Epithelial cell of prostate (primary cell): Measurements from ENCODE around the gene FOXM1.
A peak's percentile ranks its signal among the peaks of the same experiment; 100 is the strongest.
"Not testable (repeated sequence)": the region's sequence is repeated elsewhere in the genome, so short reads cannot be mapped to it uniquely, and the experiment has no call there.

Experiments used
- DNase-seq: peaks from one replicate; pipeline ENCODE4 v3.0.0-alpha.2; 2011; ENCODE audit warnings: low read depth, low spot score
- H3K27ac ChIP-seq: fragments of 450-650 bp; 2 replicates; pipeline ENCODE4 v1.5.1; 2017; ENCODE audit warnings: mild to moderate bottlenecking

FOXM1 gene

GRCh38 chr12:2884810-2885209 is 7.8 kb upstream of the FOXM1 start:
- DNase-seq: no peak
- H3K27ac ChIP-seq: no peak overlapping the region

- DNase-seq: no peak
- no peak overlapping the region for H3K27ac ChIP-seq
These were observed 2.9 kb upstream of the FOXM1 start for GRCh38 chr12:2879853-2880252.

DNA sequence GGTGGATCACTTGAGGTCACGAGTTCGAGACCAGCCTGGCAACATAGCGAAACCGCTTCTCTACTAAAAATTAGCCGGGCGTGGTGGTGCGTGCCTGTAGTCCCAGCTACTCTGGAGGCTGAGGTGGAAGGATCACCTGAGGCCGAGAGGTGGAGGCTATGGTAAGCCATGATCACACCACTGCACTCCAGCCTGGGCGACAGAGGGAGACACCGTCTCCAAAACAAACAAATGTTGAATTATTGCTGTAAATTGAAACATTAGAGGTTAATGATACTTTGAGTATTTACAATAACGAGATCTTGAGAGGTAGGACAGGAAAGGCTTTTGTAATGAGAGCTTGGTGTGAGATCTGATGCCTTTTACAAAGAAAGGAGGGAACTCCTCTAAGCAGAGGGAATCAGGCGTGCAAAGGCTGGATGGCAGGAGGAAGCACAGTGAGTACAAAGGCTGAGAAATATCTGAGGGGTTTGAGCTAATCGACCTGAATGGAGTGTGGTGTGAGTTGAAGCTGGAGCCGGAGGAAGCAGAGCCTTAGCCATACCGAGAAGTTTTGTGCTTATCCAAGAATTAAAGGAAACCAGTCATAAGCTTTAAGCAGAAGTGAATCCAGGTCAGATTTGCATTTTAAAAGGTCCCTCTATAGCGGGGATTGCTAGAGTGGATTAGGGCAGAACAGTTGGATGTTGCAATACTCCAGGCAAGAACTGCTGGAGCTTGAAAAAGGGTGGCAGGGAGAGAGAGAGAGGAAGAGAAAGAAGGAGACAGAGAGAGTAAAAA is 1.2 kb upstream of the FOXM1 start:
- DNase-seq: no peak

GRCh38 chr12:2876431-2877046 is 435 bp downstream of the FOXM1 start:
- DNase-seq: no peak

More for the DNA sequence above, 1.2 kb upstream of the FOXM1 start:
- H3K27ac ChIP-seq: peak overlapping the region; percentile 84

DNA sequence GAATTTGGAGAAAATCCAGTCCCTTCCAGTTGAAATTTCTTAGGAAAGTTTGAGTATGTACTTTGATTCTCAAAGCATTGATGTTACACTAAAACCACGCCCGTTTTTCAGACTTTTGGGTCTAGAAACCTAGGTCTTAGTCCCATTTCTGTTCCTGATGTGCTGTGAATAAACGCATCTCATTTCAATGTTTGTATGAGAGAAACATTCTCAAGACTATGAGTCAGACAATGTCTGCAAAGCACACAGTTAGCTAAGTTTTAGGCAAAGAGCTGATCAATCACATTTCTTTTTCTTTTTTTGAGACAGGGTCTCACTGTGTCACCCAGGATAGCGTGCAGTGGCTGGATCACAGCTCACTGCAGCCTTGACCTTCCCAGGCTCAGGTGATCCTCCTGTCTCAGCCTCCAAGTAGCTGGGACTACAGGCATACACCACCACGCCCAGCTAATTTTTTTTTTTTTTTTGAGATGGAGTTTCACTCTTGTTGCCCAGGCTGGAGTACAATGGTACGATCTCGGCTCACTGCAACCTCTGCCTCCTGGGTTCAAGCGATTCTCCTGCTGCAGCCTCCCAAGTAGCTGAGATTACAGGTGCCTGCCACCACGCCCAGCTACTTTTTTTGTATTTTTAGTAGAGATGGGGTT is 7.9 kb downstream of the FOXM1 start:
- not testable (repeated sequence) for DNase-seq, H3K27ac ChIP-seq

More at GRCh38 chr12:2876431-2877046, 435 bp downstream of the FOXM1 start:
- peak overlapping the region; percentile 84 for H3K27ac ChIP-seq

DNA sequence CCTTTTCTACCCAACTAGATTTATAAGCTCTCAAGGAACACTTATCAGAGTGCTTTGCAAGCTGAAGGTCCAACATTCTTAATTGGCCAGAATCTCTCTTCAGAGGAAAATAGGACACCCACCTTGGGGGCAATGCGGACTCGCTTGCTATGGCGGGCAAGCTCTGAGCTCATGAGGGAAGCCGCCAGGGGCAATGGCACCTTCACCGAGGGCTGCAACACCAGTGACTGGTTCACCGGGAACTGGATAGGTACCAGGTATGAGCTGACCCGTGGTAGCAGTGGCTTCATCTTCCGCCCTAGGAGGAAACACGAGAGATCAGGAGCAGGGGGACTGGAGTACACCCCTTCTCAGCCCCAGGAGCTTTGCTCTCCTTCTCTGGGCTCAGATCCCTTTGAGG is 12.8 kb downstream of the FOXM1 start:
- H3K27ac ChIP-seq: no peak overlapping the region
- no peak for DNase-seq

- not testable (repeated sequence) for DNase-seq
These were observed 13.6 kb downstream of the FOXM1 start for GRCh38 chr12:2863402-2863801.

GRCh38 chr12:2862876-2863275 is 14.1 kb downstream of the FOXM1 start:
- H3K27ac ChIP-seq: no peak overlapping the region
- no peak for DNase-seq

More at GRCh38 chr12:2863402-2863801, 13.6 kb downstream of the FOXM1 start:
- not testable (repeated sequence) for H3K27ac ChIP-seq

DNA sequence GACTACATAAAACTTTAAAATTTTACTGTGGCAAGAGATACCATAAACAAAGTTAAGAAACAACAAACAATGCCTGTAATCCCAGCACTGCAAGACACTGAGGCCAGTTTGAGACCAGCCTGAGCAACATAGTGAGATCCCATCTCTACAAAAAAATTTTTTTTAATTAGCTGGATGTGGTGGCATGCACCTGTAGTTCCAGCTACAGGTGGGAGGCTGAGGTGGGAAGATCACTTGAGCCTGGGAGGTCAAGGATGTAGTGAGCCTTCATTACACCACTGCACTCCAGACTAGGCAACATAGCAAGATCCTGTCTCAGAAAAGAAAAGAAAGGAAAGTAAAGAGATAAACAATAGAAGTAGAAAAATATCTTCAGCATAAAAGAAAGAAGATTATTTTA is 16.8 kb downstream of the FOXM1 start:
- DNase-seq: no peak
- H3K27ac ChIP-seq: no peak overlapping the region

DNA sequence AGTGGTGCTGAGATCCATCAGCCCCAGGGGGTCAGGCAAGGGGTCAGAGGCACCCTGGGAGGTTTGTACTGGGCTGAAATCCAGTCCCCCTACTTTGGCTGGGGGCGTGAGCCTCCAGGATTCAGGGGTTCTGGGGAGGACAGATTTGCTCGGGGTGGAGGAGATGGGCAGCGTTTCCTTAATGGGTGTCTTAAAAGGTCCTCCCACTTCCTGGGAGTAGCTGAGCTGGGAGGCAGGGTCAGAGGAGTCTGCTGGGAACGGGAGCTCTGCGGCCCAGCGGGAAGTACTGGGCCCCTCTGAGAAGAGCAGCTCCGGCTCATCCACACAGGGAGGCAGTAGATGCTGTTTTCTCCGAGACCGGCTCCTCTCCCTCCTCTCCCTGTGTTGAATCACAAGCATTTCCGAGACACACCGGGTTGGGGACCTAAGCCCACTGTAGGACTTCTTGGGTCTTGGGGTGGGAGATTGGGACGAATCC is 18.0 kb downstream of the FOXM1 start:
- no peak for DNase-seq
- no peak overlapping the region for H3K27ac ChIP-seq

DNA sequence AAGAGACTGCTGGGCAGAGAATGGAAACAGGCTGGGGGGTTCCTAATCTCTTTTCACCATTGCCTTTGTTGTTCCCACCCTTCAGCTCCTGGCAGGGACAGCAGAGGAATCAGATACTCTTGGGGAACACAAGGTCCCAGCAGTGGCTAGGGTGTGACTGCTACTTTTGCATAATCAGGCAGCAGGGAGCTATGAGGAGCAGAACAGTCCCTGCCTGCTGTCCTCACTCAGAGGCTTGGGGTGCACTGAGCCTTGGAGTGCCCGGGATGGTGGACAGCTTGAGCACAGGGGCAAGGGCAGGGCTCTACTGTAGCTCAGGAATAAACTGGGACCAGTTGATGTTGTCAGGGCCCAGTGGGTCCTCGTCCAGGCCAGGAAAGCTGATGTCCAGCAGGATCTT is 18.6 kb downstream of the FOXM1 start:
- H3K27ac ChIP-seq: no peak overlapping the region
- no peak for DNase-seq

- no peak for DNase-seq
- H3K27ac ChIP-seq: no peak overlapping the region
These were observed 19.4 kb downstream of the FOXM1 start for GRCh38 chr12:2857576-2857975.

GRCh38 chr12:2857021-2857431 is 19.9 kb downstream of the FOXM1 start, which contains the start of gene TEX52:
TEX52 (minus strand) TSS chr12:2857039; CDS start chr12:2857026, 13 bp downstream.
- H3K27ac ChIP-seq: no peak within 1 kb of the TSS
- no peak for DNase-seq

DNA sequence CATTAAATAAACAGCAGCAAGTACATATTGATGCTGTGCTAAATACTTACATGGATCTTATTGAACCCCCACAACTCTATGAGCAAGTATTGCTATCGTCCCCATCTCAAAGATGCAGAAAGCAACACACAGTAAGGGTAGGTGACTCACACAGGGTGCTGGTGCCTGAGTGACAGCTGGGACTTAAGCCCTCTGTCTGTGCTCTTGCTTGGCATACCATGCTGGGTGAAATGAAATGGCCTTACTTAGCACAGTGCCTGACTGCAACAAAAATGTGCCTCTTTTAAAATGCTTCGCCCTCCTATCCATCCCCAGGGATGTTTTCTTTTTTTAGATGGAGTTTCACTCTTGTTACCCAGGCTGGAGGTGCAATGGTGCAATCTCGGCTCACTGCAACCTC is 20.9 kb downstream of the FOXM1 start:
- no peak overlapping the region for H3K27ac ChIP-seq
- no peak for DNase-seq

- DNase-seq: no peak
- no peak overlapping the region for H3K27ac ChIP-seq
These were observed 21.4 kb downstream of the FOXM1 start for GRCh38 chr12:2855546-2855945.

DNA sequence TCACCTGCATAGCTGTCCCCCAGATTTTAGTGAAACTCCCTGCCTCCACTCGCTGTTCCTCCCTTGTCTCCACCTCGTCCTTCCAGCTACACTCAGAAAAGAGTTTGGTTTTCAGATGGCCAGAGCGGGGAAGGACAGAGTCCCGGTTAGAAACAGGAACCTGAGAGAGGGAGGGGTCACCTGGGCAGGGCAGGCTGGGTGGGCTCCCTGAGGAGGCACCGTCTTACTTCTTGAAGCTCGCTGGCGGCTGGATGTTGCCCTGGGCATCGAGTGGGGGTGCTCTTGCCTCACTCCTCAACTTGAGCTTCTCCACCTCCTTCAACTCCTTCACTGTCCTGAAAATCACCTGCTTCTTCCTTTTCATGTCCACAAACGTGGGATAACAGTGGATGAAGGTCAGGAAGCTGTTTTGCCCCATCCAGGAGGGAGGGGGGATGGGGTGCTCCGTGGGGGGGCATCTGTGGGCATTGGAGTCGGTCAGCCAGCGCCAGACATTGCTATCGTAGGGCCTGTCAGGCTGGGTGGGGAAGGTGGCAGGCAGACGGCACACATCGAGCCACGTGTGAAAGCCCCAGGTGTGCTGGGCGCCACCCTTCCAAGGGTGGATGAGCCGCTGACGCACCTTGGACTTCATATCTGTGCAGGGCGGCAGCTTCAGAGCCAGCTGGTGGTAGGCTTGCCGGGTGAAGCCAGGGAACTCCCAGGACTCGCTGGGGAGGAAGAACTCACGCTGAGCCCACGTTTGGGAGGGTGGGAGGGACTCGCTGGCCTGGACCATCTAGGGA is 22.1 kb downstream of the FOXM1 start:
- no peak overlapping the region for H3K27ac ChIP-seq
- DNase-seq: no peak

DNA sequence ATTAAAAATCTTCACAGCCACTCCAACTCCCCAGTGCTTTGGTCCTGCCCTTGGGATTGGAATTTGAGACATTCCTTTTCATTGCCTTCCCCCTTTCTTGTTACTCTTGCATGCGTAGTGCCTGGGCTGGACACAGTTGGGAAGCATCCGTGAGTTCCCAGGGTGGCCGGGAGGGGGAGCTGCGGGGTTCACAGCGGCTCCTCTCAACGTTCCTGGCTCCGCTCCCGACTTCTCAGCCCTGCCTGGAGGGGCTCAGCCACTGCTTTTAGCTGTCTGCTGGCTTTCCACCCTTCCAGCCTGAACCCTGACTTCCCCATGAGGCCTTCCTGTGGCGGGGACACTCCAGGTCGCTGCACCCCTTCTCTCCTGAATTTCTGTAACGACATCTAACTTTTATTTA is 23.3 kb downstream of the FOXM1 start:
- no peak overlapping the region for H3K27ac ChIP-seq
- DNase-seq: no peak

- no peak overlapping the region for H3K27ac ChIP-seq
- no peak for DNase-seq
These were observed 25.0 kb downstream of the FOXM1 start for GRCh38 chr12:2851931-2852330.

GRCh38 chr12:2845280-2845679 is 31.7 kb downstream of the FOXM1 start:
- H3K27ac ChIP-seq: no peak overlapping the region

GRCh38 chr12:2844786-2845185 is 32.2 kb downstream of the FOXM1 start:
- no peak for DNase-seq
- H3K27ac ChIP-seq: no peak overlapping the region

More at GRCh38 chr12:2845280-2845679, 31.7 kb downstream of the FOXM1 start:
- no peak for DNase-seq
